HCT116 (cell line): ENCODE measurements around the gene THADA. TPM values are rescaled to one million over a fixed set of nuclear protein-coding genes. Genes with fewer than 3 reads are reported as not detected.

Experiments
- ATAC-seq: fragments of 200-7000 bp; cut with Tn5 transposase; 2 replicates; pipeline ENCODE4 v1.9.1; 2020; ENCODE audit warnings: mild to moderate bottlenecking, moderate library complexity
- BruUV-seq: library from RNA; stranded (reverse); fragments of 400-500 nt; replicated peaks from 2 replicates; lab custom pipeline; 2021; lab: Mats Ljungman, UMichigan
- CTCF ChIA-PET: fragments of 300-600 bp; sonication (Branson Sonifier 250); formaldehyde crosslinking; loops from one replicate; lab custom pipeline; 2021; ENCODE audit warnings: antibody characterized with exemption; lab: Charles Lee
- POLR2A ChIA-PET: fragments of 300-600, 350-600 bp; sonication (Branson Sonifier 250); formaldehyde crosslinking; loops from one replicate; lab custom pipeline; 2021; ENCODE audit warnings: antibody characterized with exemption; lab: Charles Lee
- RAD21 ChIA-PET, 2 experiments: fragments of 300-600 bp; sonication (Branson Sonifier 250); formaldehyde crosslinking; loops; one replicate each; lab custom pipeline; 2023; ENCODE audit warnings: low total read pairs in 2 of 2; ENCODE audit not compliant: uncharacterized antibody in 2 of 2, unreplicated experiment in 2 of 2, low non-redundant PET in 1 of 2; lab: Charles Lee
- DNase-seq: peaks from one replicate; pipeline ENCODE4 v3.0.0-alpha.2; 2010; ENCODE audit warnings: low read depth, low spot score
- H2AFZ ChIP-seq: fragments of 200-600 bp; shearing (Covaris generic), sonication (generic); 2 replicates; pipeline ENCODE4 v1.6.1; 2017; ENCODE audit warnings: low read depth, mixed run types, mixed read lengths, antibody characterized with exemption, low read length; ENCODE audit not compliant: poor library complexity, severe bottlenecking
- H3K27ac ChIP-seq: 2 replicates; pipeline ENCODE4 v1.5.1; 2012; ENCODE audit warnings: low read depth, low read length
- H3K27me3 ChIP-seq: fragments of 200-600 bp; sonication (generic); 2 replicates; pipeline ENCODE4 v1.6.1; 2016; ENCODE audit warnings: mixed run types, low read length, mixed read lengths; ENCODE audit not compliant: insufficient read depth
- H3K36me3 ChIP-seq, 2 experiments: fragments of 200-500 bp in 1 of 2; fragments of 200-600 bp in 1 of 2; sonication (Bioruptor generic) in 1 of 2; sonication (generic) in 1 of 2; 2 replicates each; pipeline versions ENCODE4 v1.5.1 to v1.6.1; 2014 to 2016; ENCODE audit warnings: low read length in 2 of 2, inconsistent platforms in 1 of 2, mixed read lengths in 1 of 2, mixed run types in 1 of 2; ENCODE audit not compliant: insufficient read depth in 2 of 2, control insufficient read depth in 1 of 2
- H3K4me1 ChIP-seq, 2 experiments: fragments of 200-600 bp in 1 of 2; sonication (generic) in 1 of 2; 2 replicates each; pipeline versions ENCODE4 v1.5.1 to v1.6.1; 2012 to 2017; ENCODE audit warnings: low read length in 2 of 2, inconsistent platforms in 1 of 2, mild to moderate bottlenecking in 1 of 2, mixed read lengths in 1 of 2, mixed run types in 1 of 2, moderate library complexity in 1 of 2; ENCODE audit not compliant: insufficient read depth in 2 of 2, control insufficient read depth in 1 of 2
- H3K4me2 ChIP-seq: fragments of 200-600 bp; sonication (generic); 2 replicates; pipeline ENCODE4 v1.6.1; 2017; ENCODE audit warnings: mixed run types, low read length, mixed read lengths
- H3K4me3 ChIP-seq, 2 experiments: fragments of 200-600 bp in 1 of 2; sonication (generic) in 1 of 2; replicated peaks in 1 of 2; 2 replicates each; pipeline ENCODE4 v1.5.1; 2011 to 2016; ENCODE audit warnings: low read length in 2 of 2, control low read depth in 1 of 2, low read depth in 1 of 2, mild to moderate bottlenecking in 1 of 2, mixed read lengths in 1 of 2, mixed run types in 1 of 2
- H3K79me2 ChIP-seq: fragments of 200-600 bp; sonication (generic); 2 replicates; pipeline ENCODE4 v1.6.1; 2017; ENCODE audit warnings: mild to moderate bottlenecking, mixed run types, low read length, moderate library complexity, mixed read lengths; ENCODE audit not compliant: insufficient read depth
- H3K9ac ChIP-seq: fragments of 200-600 bp; sonication (generic); 2 replicates; pipeline ENCODE4 v1.6.1; 2016; ENCODE audit warnings: low read length, mixed read lengths
- H3K9me2 ChIP-seq: fragments of 200-600 bp; sonication (generic), shearing (Covaris generic); 2 replicates; pipeline ENCODE4 v1.6.1; 2017; ENCODE audit warnings: mixed run types, mild to moderate bottlenecking, moderate library complexity; ENCODE audit not compliant: insufficient read depth
- H3K9me3 ChIP-seq, 2 experiments: fragments of 200-500 bp in 1 of 2; fragments of 200-600 bp in 1 of 2; sonication (Bioruptor generic) in 1 of 2; sonication (generic) in 1 of 2; 2 replicates each; pipeline ENCODE4 v1.6.1; 2014 to 2017; ENCODE audit warnings: low read length in 2 of 2, mixed read lengths in 2 of 2, inconsistent platforms in 1 of 2, low read depth in 1 of 2, mild to moderate bottlenecking in 1 of 2, mixed run types in 1 of 2, moderate library complexity in 1 of 2; ENCODE audit not compliant: control insufficient read depth in 1 of 2, insufficient read depth in 1 of 2
- H4K20me1 ChIP-seq: fragments of 200-600 bp; sonication (generic), shearing (Covaris generic); 2 replicates; pipeline ENCODE4 v1.6.1; 2017; ENCODE audit warnings: mixed run types, mild to moderate bottlenecking, moderate library complexity; ENCODE audit not compliant: insufficient read depth
- CBX3 ChIP-seq: IDR thresholded peaks from 2 replicates; pipeline ENCODE4 v1.6.1; 2012; ENCODE audit warnings: low read depth
- CEBPB ChIP-seq: IDR thresholded peaks from 2 replicates; pipeline ENCODE4 v1.6.1; 2012; ENCODE audit warnings: low read depth
- EGR1 ChIP-seq: IDR thresholded peaks from 2 replicates; pipeline ENCODE4 v1.6.1; 2012; ENCODE audit warnings: low read depth
- ELF1 ChIP-seq: IDR thresholded peaks from 2 replicates; pipeline ENCODE4 v1.6.1; 2012; ENCODE audit warnings: low read depth, borderline replicate concordance
- EZH2phosphoT487 ChIP-seq: fragments of 200-600 bp; IDR thresholded peaks from 2 replicates; pipeline ENCODE4 v1.6.1; 2018; ENCODE audit warnings: antibody characterized with exemption, borderline replicate concordance
- FOSL1 ChIP-seq: IDR thresholded peaks from 2 replicates; pipeline ENCODE4 v1.6.1; 2012; ENCODE audit warnings: low read depth
- POLR2A ChIP-seq: IDR thresholded peaks from 2 replicates; pipeline ENCODE4 v1.7.0; 2011; ENCODE audit warnings: borderline replicate concordance; ENCODE audit not compliant: insufficient read depth, insufficient read length; ENCODE audit errors: extremely low read depth
- POLR2AphosphoS5 ChIP-seq: IDR thresholded peaks from 2 replicates; pipeline ENCODE4 v1.6.1; 2011; ENCODE audit warnings: mild to moderate bottlenecking, low read depth, low read length, moderate library complexity
- RAD21 ChIP-seq: IDR thresholded peaks from 2 replicates; pipeline ENCODE4 v1.6.1; 2012; ENCODE audit warnings: low read depth, mild to moderate bottlenecking
- ZFX ChIP-seq: fragments of 450-650 bp; IDR thresholded peaks from 2 replicates; pipeline ENCODE4 v1.6.1; 2017
- intact Hi-C: fragments of 100-400 bp; cut with micrococcal nuclease; formaldehyde crosslinking; loops from 2 replicates; pipeline ENCODE4 v1.10.0; 2022
- total RNA-seq: library from RNA; stranded (reverse); gene quantifications from one replicate; pipeline ENCODE4 v1.2.1, GENCODE V29; 2021; ENCODE audit not compliant: unreplicated experiment
- TF ChIP-seq, protein P1 (sequence below): IDR thresholded peaks from 2 replicates; pipeline ENCODE4 v1.6.1; 2012; ENCODE audit warnings: low read depth

THADA gene
- total RNA-seq, 1 experiment from 2014 or later = 30.7 TPM

DNA sequence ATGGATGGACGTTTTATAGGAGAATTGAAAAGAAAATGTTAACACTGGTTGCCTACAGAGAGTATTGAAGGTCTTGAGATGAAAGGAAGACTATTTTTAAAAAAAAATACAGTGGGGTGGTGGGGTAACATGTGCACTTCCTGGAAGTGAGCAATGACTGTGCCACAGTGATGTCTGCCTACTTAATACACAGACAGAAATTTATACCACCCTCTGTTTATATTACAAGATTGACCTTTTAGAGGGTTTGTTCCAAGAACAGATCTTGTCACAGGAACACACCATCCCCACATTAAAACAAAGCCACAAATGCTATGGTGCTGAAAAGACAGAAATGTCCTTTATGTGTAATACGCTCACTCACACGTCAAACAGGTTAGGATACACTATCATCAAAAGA is 87.6 kb downstream of the THADA start:
- no peaks in the 10 kb centered on the region for H3K9me3 ChIP-seq
- H3K27ac ChIP-seq = no peak overlapping the region
- H3K4me2 ChIP-seq = no peak overlapping the region
- intact Hi-C loops = no loop called here
- H3K9me2 ChIP-seq = no peaks in the 10 kb centered on the region; the same call in 1 of the 2 replicates
- no peak overlapping the region for H2AFZ ChIP-seq
- H3K79me2 ChIP-seq = no peaks in the 10 kb centered on the region
- H3K9ac ChIP-seq = no peak overlapping the region
- H3K36me3 ChIP-seq = peaks cover 0 to 7% of the 10 kb centered on the region in 2 experiments; a peak in 1 of 4 replicates
- H3K4me3 ChIP-seq = no peak overlapping the region
- H3K4me1 ChIP-seq = no peaks in the 10 kb centered on the region
- RAD21 ChIA-PET = no interaction called here
- no peaks in the 10 kb centered on the region for H4K20me1 ChIP-seq
- TF ChIP-seq RAD21 (no peak), CBX3 (no peak), EGR1 (no peak), ZFX (no peak), CEBPB (no peak), POLR2A (no peak), POLR2AphosphoS5 (no peak), FOSL1 (no peak), EZH2phosphoT487 (no peak), ELF1 (no peak)
- TF ChIP-seq, protein P1, sequence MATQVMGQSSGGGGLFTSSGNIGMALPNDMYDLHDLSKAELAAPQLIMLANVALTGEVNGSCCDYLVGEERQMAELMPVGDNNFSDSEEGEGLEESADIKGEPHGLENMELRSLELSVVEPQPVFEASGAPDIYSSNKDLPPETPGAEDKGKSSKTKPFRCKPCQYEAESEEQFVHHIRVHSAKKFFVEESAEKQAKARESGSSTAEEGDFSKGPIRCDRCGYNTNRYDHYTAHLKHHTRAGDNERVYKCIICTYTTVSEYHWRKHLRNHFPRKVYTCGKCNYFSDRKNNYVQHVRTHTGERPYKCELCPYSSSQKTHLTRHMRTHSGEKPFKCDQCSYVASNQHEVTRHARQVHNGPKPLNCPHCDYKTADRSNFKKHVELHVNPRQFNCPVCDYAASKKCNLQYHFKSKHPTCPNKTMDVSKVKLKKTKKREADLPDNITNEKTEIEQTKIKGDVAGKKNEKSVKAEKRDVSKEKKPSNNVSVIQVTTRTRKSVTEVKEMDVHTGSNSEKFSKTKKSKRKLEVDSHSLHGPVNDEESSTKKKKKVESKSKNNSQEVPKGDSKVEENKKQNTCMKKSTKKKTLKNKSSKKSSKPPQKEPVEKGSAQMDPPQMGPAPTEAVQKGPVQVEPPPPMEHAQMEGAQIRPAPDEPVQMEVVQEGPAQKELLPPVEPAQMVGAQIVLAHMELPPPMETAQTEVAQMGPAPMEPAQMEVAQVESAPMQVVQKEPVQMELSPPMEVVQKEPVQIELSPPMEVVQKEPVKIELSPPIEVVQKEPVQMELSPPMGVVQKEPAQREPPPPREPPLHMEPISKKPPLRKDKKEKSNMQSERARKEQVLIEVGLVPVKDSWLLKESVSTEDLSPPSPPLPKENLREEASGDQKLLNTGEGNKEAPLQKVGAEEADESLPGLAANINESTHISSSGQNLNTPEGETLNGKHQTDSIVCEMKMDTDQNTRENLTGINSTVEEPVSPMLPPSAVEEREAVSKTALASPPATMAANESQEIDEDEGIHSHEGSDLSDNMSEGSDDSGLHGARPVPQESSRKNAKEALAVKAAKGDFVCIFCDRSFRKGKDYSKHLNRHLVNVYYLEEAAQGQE = no peak
- no peak for ATAC-seq
- no peak for DNase-seq
- no peaks in the 10 kb centered on the region for H3K27me3 ChIP-seq
- CTCF ChIA-PET = no interaction called here
- POLR2A ChIA-PET = no interaction called here
- BruUV-seq = no TSS peak
